Measurements from ENCODE around the gene ATP5PO. TPM values are rescaled to one million over a fixed set of nuclear protein-coding genes. Genes with fewer than 3 reads are reported as not detected.

Gene ATP5PO
- total RNA-seq, 1 experiment from 2014 or later = 310 TPM

DNA sequence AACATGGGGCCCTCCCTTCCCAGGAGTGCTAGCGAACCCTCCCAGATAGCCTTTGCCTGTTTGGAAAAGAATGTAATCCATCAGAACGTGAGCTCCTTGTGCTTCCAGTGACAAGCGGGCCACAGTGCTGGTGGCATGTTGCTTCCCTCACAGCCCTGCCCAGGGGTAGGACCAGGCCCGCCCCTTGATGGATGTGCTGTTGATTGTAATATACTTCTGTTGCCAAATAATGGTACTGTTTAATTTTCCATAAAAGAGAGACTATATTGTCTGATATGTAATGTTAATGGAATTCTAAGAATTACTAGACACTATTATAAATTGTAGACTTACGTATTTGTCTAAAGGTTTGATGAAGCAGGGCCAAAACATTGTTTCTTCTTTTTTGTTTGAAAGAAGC is 16.4 kb downstream of the ATP5PO start:
- Histone ChIP-seq H3K36me3 (ENCODE audit: insufficient read depth, low read length) (peaks cover 11% of the 10 kb centered on the region), H3K4me3 (ENCODE audit: low read length) (no peak overlapping the region), H3K27ac (ENCODE audit: low read length) (no peak overlapping the region), H3K9me2 (replicated peaks; ENCODE audit: insufficient read depth, low read length) (no peaks in the 10 kb centered on the region), H3K9ac (ENCODE audit: low read length) (no peak overlapping the region), H3K9me3 (ENCODE audit: low read length) (no peaks in the 10 kb centered on the region), H3K4me1 (ENCODE audit: low read length) (peaks cover 5% of the 10 kb centered on the region; the same call in 1 of the 2 replicates), H3K79me2 (ENCODE audit: low read length) (no peaks in the 10 kb centered on the region), H2AFZ (ENCODE audit: low read length) (no peak overlapping the region), H3K27me3 (ENCODE audit: low read length) (no peaks in the 10 kb centered on the region), H4K20me1 (ENCODE audit: insufficient read depth, low read depth, low read length) (no peaks in the 10 kb centered on the region), H3K4me2 (ENCODE audit: low read depth, low read length, poor library complexity, severe bottlenecking) (no peak overlapping the region)
- DNase-seq = peak; percentile 27

DNA sequence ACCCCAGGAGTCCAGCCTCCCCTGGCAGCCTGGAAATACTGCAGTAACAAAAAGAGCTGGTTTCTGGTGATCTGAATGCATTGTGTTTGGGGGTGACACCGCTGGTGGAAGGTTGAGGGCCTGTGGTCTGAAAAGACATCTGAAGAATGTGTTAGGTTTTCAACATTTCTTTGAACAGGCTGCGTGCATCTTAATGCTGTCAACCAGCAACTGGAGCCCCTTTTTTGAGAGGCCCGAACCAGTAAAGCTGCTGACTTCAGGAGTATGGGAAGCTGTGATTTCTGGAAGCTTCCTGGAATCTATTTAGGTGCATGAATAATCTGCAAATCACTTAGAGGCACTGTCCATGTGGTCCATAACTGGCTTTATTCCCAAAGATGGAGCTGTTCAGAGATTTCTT is 17.0 kb downstream of the ATP5PO start:
- no peak overlapping the region for H2AFZ ChIP-seq (ENCODE audit: low read length)
- H3K27me3 ChIP-seq (ENCODE audit: low read length) = no peaks in the 10 kb centered on the region
- H3K4me1 ChIP-seq (ENCODE audit: low read length) = peaks cover 6% of the 10 kb centered on the region; the same call in 1 of the 2 replicates
- no peak overlapping the region for H3K4me2 ChIP-seq (ENCODE audit: low read depth, low read length, poor library complexity, severe bottlenecking)
- no peak overlapping the region for H3K27ac ChIP-seq (ENCODE audit: low read length)
- no peaks in the 10 kb centered on the region for H3K79me2 ChIP-seq (ENCODE audit: low read length)
- H3K9ac ChIP-seq (ENCODE audit: low read length) = no peak overlapping the region
- no peaks in the 10 kb centered on the region for H3K9me2 ChIP-seq (replicated peaks; ENCODE audit: insufficient read depth, low read length)
- H3K36me3 ChIP-seq (ENCODE audit: insufficient read depth, low read length) = peaks cover 6% of the 10 kb centered on the region; the same call in 1 of the 2 replicates
- H4K20me1 ChIP-seq (ENCODE audit: insufficient read depth, low read depth, low read length) = no peaks in the 10 kb centered on the region
- H3K4me3 ChIP-seq (ENCODE audit: low read length) = no peak overlapping the region
- no peaks in the 10 kb centered on the region for H3K9me3 ChIP-seq (ENCODE audit: low read length)
- no peak for DNase-seq

DNA sequence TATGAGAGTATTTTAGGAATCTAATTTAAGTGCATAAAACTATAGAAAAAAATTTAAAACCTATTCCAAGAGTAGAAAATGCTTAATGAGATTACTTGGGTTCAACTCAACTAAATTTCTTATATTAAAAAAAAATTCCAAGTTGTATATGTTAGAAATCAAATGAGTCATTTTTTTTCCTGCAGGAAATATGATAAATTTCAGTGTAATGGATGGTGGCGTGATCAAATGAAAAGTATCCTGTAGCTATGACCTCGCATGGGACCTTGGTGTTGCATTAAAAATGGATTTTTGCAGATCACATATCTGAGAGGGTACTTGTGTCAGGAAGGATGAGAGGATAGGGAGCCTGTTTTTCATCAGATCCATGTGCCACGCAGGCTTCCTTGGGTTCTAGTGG is 17.9 kb downstream of the ATP5PO start:
- no peaks in the 10 kb centered on the region for H3K9me2 ChIP-seq (replicated peaks; ENCODE audit: insufficient read depth, low read length)
- no peaks in the 10 kb centered on the region for H3K79me2 ChIP-seq (ENCODE audit: low read length)
- no peaks in the 10 kb centered on the region for H3K27me3 ChIP-seq (ENCODE audit: low read length)
- no peak overlapping the region for H3K4me3 ChIP-seq (ENCODE audit: low read length)
- H3K4me2 ChIP-seq (ENCODE audit: low read depth, low read length, poor library complexity, severe bottlenecking) = no peak overlapping the region
- H2AFZ ChIP-seq (ENCODE audit: low read length) = no peak overlapping the region
- H3K27ac ChIP-seq (ENCODE audit: low read length) = no peak overlapping the region
- no peaks in the 10 kb centered on the region for H4K20me1 ChIP-seq (ENCODE audit: insufficient read depth, low read depth, low read length)
- DNase-seq = peak; percentile 14
- no peaks in the 10 kb centered on the region for H3K9me3 ChIP-seq (ENCODE audit: low read length)
- peaks cover 6% of the 10 kb centered on the region; the same call in 1 of the 2 replicates for H3K4me1 ChIP-seq (ENCODE audit: low read length)
- H3K9ac ChIP-seq (ENCODE audit: low read length) = no peak overlapping the region
- peaks cover 3% of the 10 kb centered on the region; the same call in 1 of the 2 replicates for H3K36me3 ChIP-seq (ENCODE audit: insufficient read depth, low read length)

DNA sequence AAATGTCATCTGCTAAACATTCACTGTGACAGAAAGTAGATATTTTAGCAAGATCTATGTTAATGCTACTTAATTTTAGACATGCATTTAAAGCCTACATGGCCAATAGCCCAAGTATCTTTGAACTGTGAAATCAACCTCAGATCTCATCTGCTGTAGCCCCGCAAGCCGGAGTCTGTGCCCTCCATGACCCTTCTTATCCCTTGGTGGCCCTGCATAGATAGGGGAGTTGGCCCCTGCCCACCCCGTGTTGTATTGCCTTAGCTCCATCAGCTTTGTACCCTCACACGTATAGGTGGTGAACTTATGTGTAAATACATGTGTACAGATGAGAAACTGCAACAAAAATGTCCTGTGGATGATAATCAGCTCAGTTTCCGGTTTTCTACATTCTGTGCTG is 18.5 kb downstream of the ATP5PO start:
- Histone ChIP-seq H3K9me2 (replicated peaks; ENCODE audit: insufficient read depth, low read length) (no peaks in the 10 kb centered on the region), H2AFZ (ENCODE audit: low read length) (no peak overlapping the region), H3K36me3 (ENCODE audit: insufficient read depth, low read length) (no peaks in the 10 kb centered on the region), H3K9ac (ENCODE audit: low read length) (no peak overlapping the region), H3K27me3 (ENCODE audit: low read length) (no peaks in the 10 kb centered on the region), H3K27ac (ENCODE audit: low read length) (no peak overlapping the region), H3K9me3 (ENCODE audit: low read length) (no peaks in the 10 kb centered on the region), H3K79me2 (ENCODE audit: low read length) (no peaks in the 10 kb centered on the region), H3K4me3 (ENCODE audit: low read length) (no peak overlapping the region), H3K4me1 (ENCODE audit: low read length) (peaks cover 6% of the 10 kb centered on the region; the same call in 1 of the 2 replicates), H3K4me2 (ENCODE audit: low read depth, low read length, poor library complexity, severe bottlenecking) (no peak overlapping the region), H4K20me1 (ENCODE audit: insufficient read depth, low read depth, low read length) (no peaks in the 10 kb centered on the region)
- DNase-seq = no peak

DNA sequence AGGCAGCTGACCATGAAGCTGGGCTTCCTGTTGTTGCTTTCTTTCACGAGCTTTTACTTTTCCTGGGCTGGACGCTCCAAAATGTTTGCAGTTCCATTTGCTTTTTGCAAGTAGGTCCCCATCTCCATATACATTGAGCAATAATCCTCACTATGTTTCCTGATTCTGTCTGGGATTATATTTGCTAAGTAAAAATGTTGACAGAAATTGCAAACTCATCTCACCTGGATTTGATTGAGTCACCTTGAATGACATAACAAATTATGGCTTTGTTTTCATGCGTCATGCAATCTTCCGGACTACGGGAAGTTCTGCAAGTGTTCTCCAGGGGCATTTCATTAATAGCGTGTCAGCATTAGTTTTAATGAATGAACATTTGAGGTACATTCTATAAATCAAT is 18.9 kb downstream of the ATP5PO start:
- Histone ChIP-seq H3K27me3 (ENCODE audit: low read length) (no peaks in the 10 kb centered on the region), H3K9me2 (replicated peaks; ENCODE audit: insufficient read depth, low read length) (no peaks in the 10 kb centered on the region), H3K4me1 (ENCODE audit: low read length) (peaks cover 6% of the 10 kb centered on the region; the same call in 1 of the 2 replicates), H3K4me2 (ENCODE audit: low read depth, low read length, poor library complexity, severe bottlenecking) (no peak overlapping the region), H3K9ac (ENCODE audit: low read length) (no peak overlapping the region), H3K27ac (ENCODE audit: low read length) (no peak overlapping the region), H3K79me2 (ENCODE audit: low read length) (no peaks in the 10 kb centered on the region), H2AFZ (ENCODE audit: low read length) (no peak overlapping the region), H3K4me3 (ENCODE audit: low read length) (no peak overlapping the region), H3K36me3 (ENCODE audit: insufficient read depth, low read length) (no peaks in the 10 kb centered on the region), H4K20me1 (ENCODE audit: insufficient read depth, low read depth, low read length) (no peaks in the 10 kb centered on the region), H3K9me3 (ENCODE audit: low read length) (no peaks in the 10 kb centered on the region)
- DNase-seq = no peak

DNA sequence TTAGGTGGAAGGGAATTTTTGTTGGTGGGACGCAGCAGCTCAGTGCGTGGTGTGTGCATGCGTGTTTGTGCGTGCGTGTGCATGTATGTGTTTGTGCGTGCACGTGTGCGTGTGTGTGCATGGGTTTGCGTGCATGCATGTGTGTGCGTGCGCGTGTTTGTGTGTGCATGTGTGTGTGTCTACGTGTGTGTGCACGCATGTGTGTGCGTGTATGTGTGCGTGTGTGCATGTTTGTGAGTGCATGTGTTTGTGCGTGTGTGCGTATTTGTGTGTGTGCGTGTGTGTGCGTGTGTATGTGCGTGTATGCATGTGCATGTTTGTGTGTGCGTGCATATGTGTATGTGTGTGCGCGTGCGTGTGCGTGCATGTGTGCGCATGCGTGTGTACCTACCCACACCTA is 20.2 kb downstream of the ATP5PO start:
- H3K9me2 ChIP-seq (replicated peaks; ENCODE audit: insufficient read depth, low read length) = no peaks in the 10 kb centered on the region
- peaks cover 6% of the 10 kb centered on the region; the same call in 1 of the 2 replicates for H3K4me1 ChIP-seq (ENCODE audit: low read length)
- H4K20me1 ChIP-seq (ENCODE audit: insufficient read depth, low read depth, low read length) = no peaks in the 10 kb centered on the region
- no peaks in the 10 kb centered on the region for H3K36me3 ChIP-seq (ENCODE audit: insufficient read depth, low read length)
- no peaks in the 10 kb centered on the region for H3K79me2 ChIP-seq (ENCODE audit: low read length)
- DNase-seq = no peak
- no peak overlapping the region for H3K27ac ChIP-seq (ENCODE audit: low read length)
- H3K27me3 ChIP-seq (ENCODE audit: low read length) = no peaks in the 10 kb centered on the region
- H3K9ac ChIP-seq (ENCODE audit: low read length) = no peak overlapping the region
- no peak overlapping the region for H3K4me2 ChIP-seq (ENCODE audit: low read depth, low read length, poor library complexity, severe bottlenecking)
- no peak overlapping the region for H3K4me3 ChIP-seq (ENCODE audit: low read length)
- H2AFZ ChIP-seq (ENCODE audit: low read length) = no peak overlapping the region
- no peaks in the 10 kb centered on the region for H3K9me3 ChIP-seq (ENCODE audit: low read length)

DNA sequence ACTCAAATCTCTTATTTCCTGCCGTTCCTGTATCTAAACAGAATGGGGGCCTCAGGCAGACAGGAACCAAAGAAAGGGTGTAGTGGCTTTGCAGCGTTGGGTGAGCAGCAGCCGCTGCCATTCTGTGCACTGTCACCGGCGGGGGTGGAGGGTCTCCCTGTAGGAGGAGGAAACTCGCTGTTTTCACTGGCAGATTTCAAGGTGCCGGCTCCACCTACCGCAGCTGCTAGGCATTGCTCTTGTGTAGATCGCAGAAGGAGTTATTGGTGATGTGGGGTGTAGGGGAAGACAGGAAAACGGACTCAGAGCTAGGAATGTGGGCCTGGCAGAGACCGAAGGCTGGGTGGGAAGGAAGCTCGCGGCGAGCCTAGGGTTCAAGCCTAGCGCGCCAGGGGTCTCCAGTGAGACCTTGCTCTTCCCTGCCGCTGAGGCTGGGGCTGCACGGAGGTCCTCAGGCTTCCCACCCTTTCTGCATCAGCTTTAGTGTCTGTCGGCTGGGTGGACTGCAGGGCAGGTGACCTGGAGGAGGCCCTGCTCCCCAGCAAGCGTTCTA is 20.8 kb downstream of the ATP5PO start:
- H3K9ac ChIP-seq (ENCODE audit: low read length) = no peak overlapping the region
- DNase-seq = peak; percentile 80
- H4K20me1 ChIP-seq (ENCODE audit: insufficient read depth, low read depth, low read length) = no peaks in the 10 kb centered on the region
- H3K9me3 ChIP-seq (ENCODE audit: low read length) = no peaks in the 10 kb centered on the region
- no peaks in the 10 kb centered on the region for H3K27me3 ChIP-seq (ENCODE audit: low read length)
- no peaks in the 10 kb centered on the region for H3K9me2 ChIP-seq (replicated peaks; ENCODE audit: insufficient read depth, low read length)
- peak overlapping the region; percentile 42; the same call in 1 of the 2 replicates for H2AFZ ChIP-seq (ENCODE audit: low read length)
- no peak overlapping the region for H3K27ac ChIP-seq (ENCODE audit: low read length)
- H3K4me2 ChIP-seq (ENCODE audit: low read depth, low read length, poor library complexity, severe bottlenecking) = peak overlapping the region; percentile 41
- no peaks in the 10 kb centered on the region for H3K36me3 ChIP-seq (ENCODE audit: insufficient read depth, low read length)
- no peaks in the 10 kb centered on the region for H3K79me2 ChIP-seq (ENCODE audit: low read length)
- H3K4me1 ChIP-seq (ENCODE audit: low read length) = peaks cover 6% of the 10 kb centered on the region; the same call in 1 of the 2 replicates
- H3K4me3 ChIP-seq (ENCODE audit: low read length) = 0 out of 2 replicates have a peak overlapping the region, but pooled peaks have one; percentile 15

DNA sequence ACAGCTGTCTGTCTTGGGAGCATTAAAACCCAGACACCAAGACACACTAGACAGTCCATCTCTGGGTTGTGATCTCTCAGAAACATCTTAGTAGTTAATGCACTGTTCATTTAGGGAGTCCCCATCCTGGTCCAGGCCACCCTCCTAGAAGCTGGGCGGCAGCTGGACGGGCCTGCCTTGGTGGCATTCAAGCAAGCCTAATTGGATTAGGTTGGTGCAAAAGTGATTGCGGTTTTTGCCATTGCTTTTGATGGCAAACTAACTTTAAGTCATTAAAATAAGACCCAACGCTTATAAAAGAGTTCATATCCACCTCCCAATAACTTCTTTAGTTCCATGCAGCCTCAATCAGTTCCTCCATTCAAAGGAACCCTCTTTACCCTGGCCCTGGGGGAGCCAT is 21.7 kb downstream of the ATP5PO start:
- H2AFZ ChIP-seq (ENCODE audit: low read length) = no peak overlapping the region
- H3K27ac ChIP-seq (ENCODE audit: low read length) = no peak overlapping the region
- H3K9me2 ChIP-seq (replicated peaks; ENCODE audit: insufficient read depth, low read length) = no peaks in the 10 kb centered on the region
- no peaks in the 10 kb centered on the region for H3K27me3 ChIP-seq (ENCODE audit: low read length)
- no peaks in the 10 kb centered on the region for H3K36me3 ChIP-seq (ENCODE audit: insufficient read depth, low read length)
- H3K4me2 ChIP-seq (ENCODE audit: low read depth, low read length, poor library complexity, severe bottlenecking) = no peak overlapping the region
- no peak for DNase-seq
- no peaks in the 10 kb centered on the region for H3K79me2 ChIP-seq (ENCODE audit: low read length)
- H3K4me1 ChIP-seq (ENCODE audit: low read length) = peaks cover 6% of the 10 kb centered on the region; the same call in 1 of the 2 replicates
- H3K9me3 ChIP-seq (ENCODE audit: low read length) = no peaks in the 10 kb centered on the region
- no peaks in the 10 kb centered on the region for H4K20me1 ChIP-seq (ENCODE audit: insufficient read depth, low read depth, low read length)
- H3K9ac ChIP-seq (ENCODE audit: low read length) = no peak overlapping the region
- no peak overlapping the region for H3K4me3 ChIP-seq (ENCODE audit: low read length)

All from Karpas-422 (cell line).